Activated CD8-positive, alpha-beta T cell treated with anti-CD3 and anti-CD28 coated beads for 36 hours (primary cell): Measurements from ENCODE around the gene SYNJ2. TPM values are rescaled to one million over a fixed set of nuclear protein-coding genes. Genes with fewer than 3 reads are reported as not detected.

Source experiments
- ATAC-seq: fragments of 200-7000 bp; cut with Tn5 transposase; one replicate; pipeline ENCODE4 v1.10.0; 2021; ENCODE audit warnings: mild to moderate bottlenecking, moderate library complexity
- CTCF ChIA-PET: fragments of 350-600 bp; sonication (Branson Sonifier 250); formaldehyde crosslinking; loops from one replicate; lab custom pipeline; 2021; ENCODE audit warnings: antibody characterized with exemption; lab: Charles Lee
- POLR2A ChIA-PET: fragments of 350-600 bp; sonication (Branson Sonifier 250); formaldehyde crosslinking; loops from one replicate; lab custom pipeline; 2021; ENCODE audit warnings: antibody characterized with exemption; lab: Charles Lee
- DNase-seq: peaks from one replicate; pipeline ENCODE4 v3.0.0-alpha.2; 2020
- H3K27ac Mint-ChIP-seq: one replicate; pipeline ENCODE4 v1.8.0; 2021; ENCODE audit warnings: mild to moderate bottlenecking, mixed read lengths
- H3K27me3 Mint-ChIP-seq: one replicate; pipeline ENCODE4 v1.8.0; 2021; ENCODE audit warnings: mixed read lengths
- H3K36me3 Mint-ChIP-seq: one replicate; pipeline ENCODE4 v1.8.0; 2021; ENCODE audit warnings: low read depth, mixed read lengths
- H3K4me1 Mint-ChIP-seq: one replicate; pipeline ENCODE4 v1.8.0; 2021; ENCODE audit warnings: low read depth, mixed read lengths
- H3K4me3 Mint-ChIP-seq: one replicate; pipeline ENCODE4 v1.8.0; 2021; ENCODE audit warnings: mild to moderate bottlenecking, moderate library complexity, mixed read lengths
- H3K9me3 Mint-ChIP-seq: one replicate; pipeline ENCODE4 v1.8.0; 2021; ENCODE audit warnings: mixed read lengths
- CTCF ChIP-seq: fragments of 200-600 bp; IDR thresholded peaks from one replicate; pipeline ENCODE4 v1.8.0; 2022; ENCODE audit warnings: antibody characterized with exemption, mild to moderate bottlenecking
- intact Hi-C: fragments of 100-400 bp; cut with micrococcal nuclease; formaldehyde crosslinking; loops from one replicate; pipeline ENCODE4 v1.10.0; 2022
- total RNA-seq, 2 experiments: library from RNA; stranded (reverse); gene quantifications; one replicate each; pipeline ENCODE4 v1.2.3, GENCODE V29; 2021

SYNJ2 gene
- total RNA-seq, 2 experiments from 2014 or later = 27.7 to 28.5 TPM

- Mint-ChIP-seq H3K36me3 (peaks cover 14% of the 10 kb centered on the region), H3K27ac (no peak overlapping the region), H3K4me1 (peaks cover 14% of the 10 kb centered on the region), H3K9me3 (no peaks in the 10 kb centered on the region), H3K27me3 (no peaks in the 10 kb centered on the region), H3K4me3 (no peak overlapping the region)
- CTCF ChIA-PET = no interaction called here
- no peak for ATAC-seq
- no peak for TF ChIP-seq CTCF
- POLR2A ChIA-PET = interaction anchor here (1.4 kb wide), 1 partner anchor 16 kb away, joined by 3 read pairs; no protein-coding TSS in a partner anchor
- DNase-seq = no peak
- intact Hi-C loops = no loop called here
Measured at GRCh38 chr6:158019416-158019815, 37.8 kb downstream of the SYNJ2 start.

- TF ChIP-seq CTCF = no peak
- Mint-ChIP-seq H3K36me3 (peaks cover 14% of the 10 kb centered on the region), H3K27ac (no peak overlapping the region), H3K4me1 (peaks cover 5% of the 10 kb centered on the region), H3K27me3 (no peaks in the 10 kb centered on the region), H3K4me3 (no peak overlapping the region), H3K9me3 (no peaks in the 10 kb centered on the region)
- peak; percentile 71 for ATAC-seq
- ChIA-PET POLR2A (no interaction called here), CTCF (interaction anchor here (1.0 kb wide), 1 partner anchor 52 kb away, joined by 4 read pairs; no protein-coding TSS in a partner anchor)
- intact Hi-C loops = no loop called here
- DNase-seq = no peak
Measured at GRCh38 chr6:158020272-158020711, 38.6 kb downstream of the SYNJ2 start.

- peaks cover 14% of the 10 kb centered on the region for H3K36me3 Mint-ChIP-seq
- ATAC-seq (no peak), DNase-seq (no peak)
- intact Hi-C loops = no loop called here
- ChIA-PET CTCF (interaction anchor here (1.0 kb wide), 1 partner anchor 51 kb away, joined by 4 read pairs; no protein-coding TSS in a partner anchor), POLR2A (interaction anchor here (1.4 to 1.7 kb wide), 2 partner anchors 12 to 37 kb away, joined by 5 read pairs; no protein-coding TSS in a partner anchor)
- peaks cover 5% of the 10 kb centered on the region for H3K4me1 Mint-ChIP-seq
- no peak for TF ChIP-seq CTCF
- H3K27ac Mint-ChIP-seq = no peak overlapping the region
- H3K27me3 Mint-ChIP-seq = no peaks in the 10 kb centered on the region
- H3K4me3 Mint-ChIP-seq = no peak overlapping the region
- no peaks in the 10 kb centered on the region for H3K9me3 Mint-ChIP-seq
Measured at GRCh38 chr6:158020811-158021210, 39.1 kb downstream of the SYNJ2 start.

- Mint-ChIP-seq H3K4me3 (no peak overlapping the region), H3K9me3 (no peaks in the 10 kb centered on the region), H3K36me3 (peaks cover 14% of the 10 kb centered on the region), H3K27me3 (no peaks in the 10 kb centered on the region), H3K27ac (no peak overlapping the region), H3K4me1 (peaks cover 10% of the 10 kb centered on the region)
- intact Hi-C loops = no loop called here
- DNase-seq (no peak), ATAC-seq (no peak)
- no peak for TF ChIP-seq CTCF
- ChIA-PET CTCF (interaction anchor here (1.0 to 1.3 kb wide), 2 partner anchors 51 kb away, joined by 4 to 7 read pairs; no protein-coding TSS in a partner anchor), POLR2A (interaction anchor here (1.4 to 1.7 kb wide), 2 partner anchors 13 to 37 kb away, joined by 5 read pairs; no protein-coding TSS in a partner anchor)
Measured at GRCh38 chr6:158021376-158021775, 39.7 kb downstream of the SYNJ2 start.
